Measurements from ENCODE around the gene TFAP2A.

Gene TFAP2A

GRCh38 chr6:10414756-10415616 is at the start of gene TFAP2A:
Gene TFAP2A (minus strand): TSS chr6:10415074. CDS start chr6:10414991, 83 bp downstream.
- DNase-seq, result no peak

- no peak for DNase-seq
Observed at GRCh38 chr6:10463491-10464481, 48.9 kb upstream of the TFAP2A start.

- DNase-seq, result no peak
Observed at GRCh38 chr6:10463040-10463439, 48.2 kb upstream of the TFAP2A start.

GRCh38 chr6:10461850-10462249 is 47.0 kb upstream of the TFAP2A start:
- no peak for DNase-seq

GRCh38 chr6:10460096-10460495 is 45.2 kb upstream of the TFAP2A start:
- no peak for DNase-seq

GRCh38 chr6:10458287-10458686 is 43.4 kb upstream of the TFAP2A start:
- no peak for DNase-seq

GRCh38 chr6:10453596-10453995 is 38.7 kb upstream of the TFAP2A start:
- no peak for DNase-seq

- no peak for DNase-seq
Observed at GRCh38 chr6:10451828-10452509, 37.1 kb upstream of the TFAP2A start.

GRCh38 chr6:10451394-10451793 is 36.5 kb upstream of the TFAP2A start:
- no peak for DNase-seq

GRCh38 chr6:10449751-10450150 is 34.9 kb upstream of the TFAP2A start:
- DNase-seq, result no peak

GRCh38 chr6:10448096-10448495 is 33.2 kb upstream of the TFAP2A start:
- no peak for DNase-seq

- no peak for DNase-seq
Observed at GRCh38 chr6:10446548-10446947, 31.7 kb upstream of the TFAP2A start.

- DNase-seq, result no peak
Observed at GRCh38 chr6:10441655-10442009, 26.8 kb upstream of the TFAP2A start.

GRCh38 chr6:10441004-10441654 is 26.3 kb upstream of the TFAP2A start:
- no peak for DNase-seq

GRCh38 chr6:10437891-10438290 is 23.0 kb upstream of the TFAP2A start:
- DNase-seq, result no peak

GRCh38 chr6:10434235-10434634 is 19.4 kb upstream of the TFAP2A start:
- no peak for DNase-seq

- no peak for DNase-seq
Observed at GRCh38 chr6:10433322-10433721, 18.4 kb upstream of the TFAP2A start.

- no peak for DNase-seq
Observed at GRCh38 chr6:10431423-10432164, 16.7 kb upstream of the TFAP2A start.

GRCh38 chr6:10429638-10430427 is 15.0 kb upstream of the TFAP2A start:
- no peak for DNase-seq

GRCh38 chr6:10426781-10427279 is 12.0 kb upstream of the TFAP2A start:
- DNase-seq, result no peak

Measured in activated T-cell treated with anti-CD3 and anti-CD28 coated beads for 4 hours (primary cell).